GM10847 (cell line): Measurements from ENCODE around the gene AK5.

ENCODE experiments used
- POLR2A ChIP-seq: IDR thresholded peaks from 2 replicates; pipeline ENCODE4 v1.6.1; 2011; ENCODE audit not compliant: insufficient read length; ENCODE audit errors: extremely low read depth

Gene AK5, protein sequence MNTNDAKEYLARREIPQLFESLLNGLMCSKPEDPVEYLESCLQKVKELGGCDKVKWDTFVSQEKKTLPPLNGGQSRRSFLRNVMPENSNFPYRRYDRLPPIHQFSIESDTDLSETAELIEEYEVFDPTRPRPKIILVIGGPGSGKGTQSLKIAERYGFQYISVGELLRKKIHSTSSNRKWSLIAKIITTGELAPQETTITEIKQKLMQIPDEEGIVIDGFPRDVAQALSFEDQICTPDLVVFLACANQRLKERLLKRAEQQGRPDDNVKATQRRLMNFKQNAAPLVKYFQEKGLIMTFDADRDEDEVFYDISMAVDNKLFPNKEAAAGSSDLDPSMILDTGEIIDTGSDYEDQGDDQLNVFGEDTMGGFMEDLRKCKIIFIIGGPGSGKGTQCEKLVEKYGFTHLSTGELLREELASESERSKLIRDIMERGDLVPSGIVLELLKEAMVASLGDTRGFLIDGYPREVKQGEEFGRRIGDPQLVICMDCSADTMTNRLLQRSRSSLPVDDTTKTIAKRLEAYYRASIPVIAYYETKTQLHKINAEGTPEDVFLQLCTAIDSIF

GRCh38 chr1:77281491-77282186, at the start of gene AK5:
TSS of gene AK5 (plus strand) at chr1:77282019. CDS start at chr1:77282314, 295 bp downstream.
- no peak for TF ChIP-seq POLR2A

DNA sequence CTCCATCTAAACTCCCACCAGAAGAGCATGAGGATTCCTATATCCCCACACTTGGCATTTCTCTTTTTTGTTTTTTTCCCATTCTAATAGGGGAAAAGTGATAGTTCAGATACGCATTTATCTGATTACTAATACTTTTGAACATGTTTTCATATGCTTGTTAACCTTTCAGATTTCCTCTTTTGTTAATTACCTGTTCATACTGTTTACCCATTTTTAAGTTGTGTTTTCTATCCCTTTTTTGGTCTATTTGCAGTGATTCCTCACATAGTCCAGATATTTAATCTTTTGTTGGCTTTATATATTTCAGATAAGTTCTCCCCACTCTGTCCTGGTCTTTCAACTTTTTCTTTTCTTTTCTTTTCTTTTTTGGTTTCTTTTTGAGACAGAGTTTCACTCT, 49.0 kb upstream of the AK5 start:
- TF ChIP-seq POLR2A, result no peak

- no peak for TF ChIP-seq POLR2A
These were observed 47.7 kb upstream of the AK5 start for GRCh38 chr1:77234096-77234495.

DNA sequence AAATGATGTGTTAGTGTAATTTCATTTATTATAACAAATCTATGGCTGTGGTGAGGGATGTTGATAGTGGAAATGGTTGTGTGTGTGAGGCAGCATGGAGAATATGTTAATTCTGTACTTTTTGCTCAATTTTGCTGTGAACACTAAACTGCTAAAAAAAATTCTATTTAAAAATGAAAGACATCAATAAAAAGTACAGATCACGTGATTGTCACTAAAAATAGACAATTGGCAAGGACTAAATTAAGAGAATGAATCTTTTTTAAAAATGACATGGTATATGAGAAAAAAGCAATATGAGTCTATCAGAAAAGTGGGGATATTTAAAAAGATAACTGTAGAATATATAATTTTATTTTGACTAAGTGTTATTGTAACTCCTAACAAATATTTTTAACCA, 46.9 kb upstream of the AK5 start:
- TF ChIP-seq POLR2A, result no peak

GRCh38 chr1:77238462-77238861, 43.4 kb upstream of the AK5 start:
- no peak for TF ChIP-seq POLR2A

GRCh38 chr1:77239311-77239710, 42.5 kb upstream of the AK5 start:
- no peak for TF ChIP-seq POLR2A

- TF ChIP-seq POLR2A, result no peak
These were observed 36.0 kb upstream of the AK5 start for GRCh38 chr1:77245830-77246229.

DNA sequence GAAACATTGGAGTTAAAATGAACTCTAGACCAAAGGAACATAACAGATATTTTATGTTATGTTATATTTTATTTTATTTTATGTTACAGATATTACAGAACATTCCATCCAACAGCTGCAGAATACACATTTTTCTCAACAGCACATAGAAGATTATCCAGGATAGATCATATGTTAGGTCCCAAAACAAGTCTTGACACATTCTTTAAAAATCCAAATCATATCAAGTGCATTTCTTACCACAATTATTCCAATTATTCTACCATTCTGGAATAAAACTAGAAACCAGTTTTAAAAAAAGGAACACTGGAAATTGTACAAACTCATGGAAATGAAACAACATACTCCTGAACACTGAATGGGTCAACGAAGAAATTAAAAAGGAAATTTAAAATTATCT, 31.7 kb upstream of the AK5 start:
- TF ChIP-seq POLR2A, result no peak

- TF ChIP-seq POLR2A, result no peak
These were observed 28.6 kb upstream of the AK5 start for GRCh38 chr1:77253211-77253610.

DNA sequence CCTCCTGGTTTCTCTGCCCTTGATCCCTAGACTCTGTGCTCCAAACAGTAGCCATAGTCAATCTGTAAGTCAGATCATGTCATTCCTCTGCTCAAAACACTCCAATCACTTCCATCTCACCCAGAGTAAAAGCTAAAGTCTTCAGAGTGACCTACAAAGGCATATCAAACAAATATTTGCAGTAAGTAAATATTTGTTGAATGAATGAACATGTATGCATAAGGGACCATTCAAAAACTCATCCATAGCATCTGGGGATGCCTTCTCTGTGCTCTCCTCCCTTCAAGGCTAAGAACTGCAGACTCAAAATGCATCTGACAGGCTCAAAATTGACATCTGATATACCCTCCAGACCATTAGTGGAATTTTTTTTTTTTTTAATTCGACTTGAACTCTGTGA, 18.1 kb upstream of the AK5 start:
- TF ChIP-seq POLR2A, result no peak

- TF ChIP-seq POLR2A, result no peak
These were observed 16.6 kb upstream of the AK5 start for GRCh38 chr1:77265180-77265579.

DNA sequence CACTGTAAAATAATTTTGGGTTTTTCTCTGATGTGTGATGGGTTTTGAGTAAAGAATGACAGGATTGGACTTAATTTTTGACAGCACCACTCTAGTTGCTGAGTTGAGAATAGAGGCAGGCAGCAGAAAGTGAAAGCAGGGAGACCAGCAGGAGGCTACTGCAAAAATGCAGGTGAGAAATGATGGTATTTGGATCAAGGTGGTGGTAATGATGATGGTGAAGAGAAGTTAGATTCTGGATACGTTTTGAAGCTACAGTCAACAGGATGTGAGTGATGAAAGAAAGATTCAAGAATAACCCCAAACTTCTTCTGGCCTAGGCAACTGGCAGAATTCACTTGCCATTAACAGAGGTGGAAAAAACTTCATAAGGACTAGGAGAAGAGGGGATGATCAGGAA, 14.8 kb upstream of the AK5 start:
- TF ChIP-seq POLR2A, result no peak

DNA sequence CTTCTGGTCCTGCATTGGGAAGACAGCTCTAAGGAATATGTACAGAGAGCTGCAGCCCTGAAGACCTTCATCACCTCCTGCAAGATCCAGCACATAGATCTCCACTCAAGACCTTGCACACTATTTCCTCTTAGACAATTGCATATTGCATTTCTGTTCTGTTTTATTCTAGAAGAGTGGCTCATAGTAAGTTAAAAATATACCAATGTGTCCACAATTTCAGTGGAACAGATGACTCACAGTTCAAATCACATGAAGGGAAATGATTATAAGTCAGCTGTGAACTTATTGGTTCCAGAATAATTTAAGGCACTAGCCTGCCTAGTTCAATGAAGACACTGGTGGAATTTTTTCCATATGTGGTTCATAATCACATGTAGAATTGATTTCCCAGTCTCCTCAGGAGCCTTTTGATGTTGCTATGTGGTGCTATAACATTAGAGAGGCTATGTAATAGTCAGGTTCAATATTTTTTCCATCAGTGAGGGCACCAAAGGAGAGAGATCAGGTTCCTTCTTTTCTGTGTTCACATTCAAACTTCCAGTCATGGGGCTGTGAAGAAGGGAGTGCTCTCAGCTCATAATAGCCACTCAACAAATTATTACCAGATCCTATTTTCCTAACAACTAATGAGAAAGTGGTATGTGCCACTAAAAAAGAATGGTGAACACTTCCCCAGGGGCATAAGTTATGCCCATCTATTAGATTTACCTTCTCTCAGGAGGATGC, 9.8 kb upstream of the AK5 start:
- TF ChIP-seq POLR2A, result no peak

- no peak for TF ChIP-seq POLR2A
These were observed 7.9 kb upstream of the AK5 start for GRCh38 chr1:77273891-77274290.

DNA sequence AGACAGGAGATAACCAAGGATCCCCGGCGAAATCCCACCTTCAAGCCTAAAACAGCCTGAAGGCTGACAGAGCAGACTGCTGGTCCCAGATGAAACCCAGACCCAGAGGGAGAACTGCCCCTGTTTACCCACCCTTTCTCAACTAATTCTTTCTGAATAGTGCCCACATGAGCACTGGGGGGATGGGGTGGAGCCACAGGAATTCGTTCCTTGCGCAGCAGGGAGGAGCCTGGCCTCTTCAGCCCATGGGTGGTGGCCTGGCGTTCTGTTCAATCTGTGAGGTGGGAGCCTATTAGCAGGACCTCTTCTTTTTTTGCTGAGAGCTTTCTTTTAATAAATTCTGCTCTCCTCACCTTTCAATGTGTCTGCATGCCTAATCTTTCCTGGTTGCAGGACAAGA, 6.6 kb upstream of the AK5 start:
- no peak for TF ChIP-seq POLR2A

DNA sequence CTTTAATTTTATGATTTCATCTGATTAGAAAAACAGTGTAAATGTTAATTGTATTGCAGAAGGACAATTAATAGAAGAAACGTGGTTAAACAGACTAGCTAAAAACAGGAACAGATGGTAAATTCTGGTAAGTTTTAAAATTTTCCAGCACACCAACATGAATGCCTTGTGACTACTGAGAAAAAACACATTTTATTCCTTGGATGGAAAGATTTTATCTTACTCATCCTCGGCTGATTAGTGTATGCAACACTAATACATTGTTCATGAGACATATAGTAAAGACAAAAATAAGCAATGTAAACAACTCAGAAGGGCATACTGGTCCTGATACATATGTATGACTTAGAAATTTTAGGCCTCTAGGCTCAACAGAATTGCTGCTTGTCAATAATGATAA, 4.9 kb upstream of the AK5 start:
- no peak for TF ChIP-seq POLR2A
